Endothelial cell of umbilical vein (primary cell): ENCODE measurements around the gene SLC38A8. TPM values are rescaled to one million over a fixed set of nuclear protein-coding genes. Genes with fewer than 3 reads are reported as not detected.

ENCODE experiments used
- BruUV-seq: library from RNA; stranded (reverse); fragments of 400-500 nt; replicated peaks from 2 replicates; lab custom pipeline; 2021; lab: Mats Ljungman, UMichigan
- CTCF ChIA-PET: fragments of 300-600, 350-600 bp; sonication (Branson Sonifier 250); formaldehyde crosslinking; loops from one replicate; lab custom pipeline; 2021; ENCODE audit warnings: antibody characterized with exemption, inconsistent platforms; lab: Charles Lee
- POLR2A ChIA-PET: fragments of 300-600, 350-600 bp; sonication (Branson Sonifier 250); formaldehyde crosslinking; loops from one replicate; lab custom pipeline; 2021; ENCODE audit warnings: antibody characterized with exemption, inconsistent platforms; lab: Charles Lee
- DNase-seq: peaks from one replicate; pipeline ENCODE4 v3.0.0-alpha.2; 2011; ENCODE audit warnings: low read depth, low spot score
- FAIRE-seq: peaks from 2 replicates; lab custom pipeline; 2011; peaks lifted over from hg19 to GRCh38; lab: Jason Lieb, UNC
- H2AFZ ChIP-seq: 2 replicates; pipeline ENCODE4 v1.6.0; 2012; ENCODE audit warnings: low read depth, low read length, control low read depth, inconsistent platforms
- H3K27ac ChIP-seq: 2 replicates; pipeline ENCODE4 v1.5.1; 2011; ENCODE audit warnings: low read depth, mild to moderate bottlenecking, control low read depth, low read length, moderate library complexity; ENCODE audit not compliant: insufficient read depth
- H3K27me3 ChIP-seq, 2 experiments: 2 replicates each; pipeline versions ENCODE4 v1.6.0 to v1.6.1; 2011; ENCODE audit warnings: low read length in 2 of 2, mixed read lengths in 1 of 2; ENCODE audit not compliant: control insufficient read depth in 2 of 2, insufficient read depth in 2 of 2
- H3K36me3 ChIP-seq, 2 experiments: 2 replicates in 1 of 2; 3 replicates in 1 of 2; pipeline ENCODE4 v1.5.1; 2011; ENCODE audit warnings: low read length in 2 of 2, mild to moderate bottlenecking in 1 of 2, moderate library complexity in 1 of 2; ENCODE audit not compliant: control insufficient read depth in 2 of 2, insufficient read depth in 2 of 2; ENCODE audit errors: extremely low read depth in 1 of 2
- H3K4me1 ChIP-seq: 3 replicates; pipeline ENCODE4 v1.5.1; 2011; ENCODE audit warnings: mild to moderate bottlenecking, low read length; ENCODE audit not compliant: control insufficient read depth, insufficient read depth; ENCODE audit errors: extremely low read depth
- H3K4me2 ChIP-seq: 2 replicates; pipeline ENCODE4 v1.6.1; 2011; ENCODE audit warnings: low read length, control low read depth, mixed read lengths; ENCODE audit not compliant: insufficient read depth
- H3K4me3 ChIP-seq, 3 experiments: fragments of 200-600 bp in 1 of 3; sonication (generic), shearing (Covaris generic) in 1 of 3; replicated peaks in 1 of 3; 2 replicates each; pipeline ENCODE4 v1.5.1; 2011 to 2016; ENCODE audit warnings: control low read depth in 3 of 3, low read length in 3 of 3, mild to moderate bottlenecking in 2 of 3, inconsistent platforms in 1 of 3, low read depth in 1 of 3, moderate library complexity in 1 of 3; ENCODE audit not compliant: insufficient read depth in 1 of 3
- H3K79me2 ChIP-seq: 2 replicates; pipeline ENCODE4 v1.6.0; 2012; ENCODE audit warnings: low read length, inconsistent platforms; ENCODE audit not compliant: control insufficient read depth, insufficient read depth
- H3K9ac ChIP-seq: replicated peaks from 2 replicates; pipeline ENCODE3; 2011; ENCODE audit warnings: low read length, control low read depth; ENCODE audit not compliant: insufficient read depth; ENCODE audit errors: extremely low read depth
- H3K9me1 ChIP-seq: replicated peaks from 3 replicates; pipeline ENCODE4 v1.6.0; 2011; ENCODE audit warnings: mild to moderate bottlenecking, low read length; ENCODE audit not compliant: control insufficient read depth, insufficient read depth; ENCODE audit errors: extremely low read depth
- H3K9me3 ChIP-seq: replicated peaks from 2 replicates; pipeline ENCODE4 v1.5.1; 2012; ENCODE audit warnings: low read length, inconsistent platforms; ENCODE audit not compliant: control insufficient read depth, insufficient read depth
- H4K20me1 ChIP-seq: replicated peaks from 2 replicates; pipeline ENCODE3; 2011; ENCODE audit warnings: mild to moderate bottlenecking, low read length; ENCODE audit not compliant: control insufficient read depth, insufficient read depth; ENCODE audit errors: extremely low read depth
- CTCF ChIP-seq, 2 donors: IDR thresholded peaks; 1 replicate in 1 of 2; 2 replicates in 1 of 2; pipeline ENCODE4 v1.5.1; 2011; ENCODE audit warnings: low read length in 2 of 2, mild to moderate bottlenecking in 2 of 2, moderate library complexity in 2 of 2, control low read depth in 1 of 2, inconsistent platforms in 1 of 2, low read depth in 1 of 2; ENCODE audit not compliant: insufficient read depth in 1 of 2; ENCODE audit errors: extremely low read depth in 1 of 2
- GATA2 ChIP-seq: IDR thresholded peaks from 2 replicates; pipeline ENCODE4 v1.7.0; 2011; ENCODE audit warnings: low read depth, mild to moderate bottlenecking, moderate library complexity, mixed read lengths, low read length; ENCODE audit not compliant: insufficient read length, insufficient read depth
- MAX ChIP-seq: IDR thresholded peaks from 2 replicates; pipeline ENCODE4 v1.6.1; 2011; ENCODE audit not compliant: insufficient read depth, insufficient read length
- POLR2A ChIP-seq: IDR thresholded peaks from 2 replicates; pipeline ENCODE4 v1.6.1; 2012; ENCODE audit warnings: low read depth, mild to moderate bottlenecking, control low read depth, low read length
- POLR2AphosphoS5 ChIP-seq: IDR thresholded peaks from 2 replicates; pipeline ENCODE4 v1.6.1; 2012; ENCODE audit warnings: low read depth, mild to moderate bottlenecking, control low read depth, low read length, moderate library complexity; ENCODE audit not compliant: insufficient read depth
- dilution Hi-C: fragments of 300-500 bp; cut with MboI; formaldehyde crosslinking; loops from one replicate; pipeline ENCODE4 v1.15.0; 2019; ENCODE audit warnings: low sequenced_read_pairs; ENCODE audit not compliant: extremely low pct_ligation_motif_present
- intact Hi-C: fragments of 100-400 bp; cut with micrococcal nuclease; formaldehyde crosslinking; loops from one replicate; pipeline ENCODE4 v1.10.0; 2022
- polyA plus RNA-seq, 4 experiments: library from polyadenylated mRNA; depleted of rRNA in 3 of 4; stranded (reverse) in 3 of 4; unstranded in 1 of 4; fragments of >200 nt; gene quantifications; 2 replicates each; pipeline versions ENCODE4 v1.2.1 to v1.2.3, GENCODE V29; 2011 to 2012; ENCODE audit warnings: missing spikeins in 1 of 4
- total RNA-seq: library from RNA; stranded (reverse); gene quantifications from 2 replicates; pipeline ENCODE4 v1.2.3, GENCODE V29; 2021

The SLC38A8 gene
- total and polyA plus RNA-seq, 2 donors (not counting 3 experiments of a cell fraction or from before 2014, with no cell fraction given): not detected

GRCh38 chr16:84055366-84055765 lies 12.8 kb upstream of the SLC38A8 start:
- FAIRE-seq (no peak), DNase-seq (no peak)
- CTCF ChIA-PET: interaction anchor here (1.1 kb wide), 1 partner anchor 13 kb away, joined by 3 read pairs; the partner anchor contains the start of gene SLC38A8

More at GRCh38 chr16:84055366-84055765, 12.8 kb upstream of the SLC38A8 start:
- Histone ChIP-seq H3K79me2 (no peaks in the 10 kb centered on the region), H3K27me3 (no peaks in the 10 kb centered on the region), H3K9me1 (no peaks in the 10 kb centered on the region), H3K9ac (no peak overlapping the region), H4K20me1 (no peaks in the 10 kb centered on the region), H3K36me3 (peaks cover 6 to 43% of the 10 kb centered on the region in 2 experiments), H3K9me3 (no peaks in the 10 kb centered on the region), H2AFZ (no peak overlapping the region), H3K27ac (no peak overlapping the region), H3K4me2 (no peak overlapping the region), H3K4me1 (no peaks in the 10 kb centered on the region), H3K4me3 (no peak overlapping the region)
- no TSS peak for BruUV-seq
- dilution Hi-C loops (no loop called here), intact Hi-C loops (no loop called here)
- POLR2A ChIA-PET: no interaction called here
- TF ChIP-seq POLR2A (no peak), CTCF (IDR thresholded peaks at IDR 0.05; ENCODE audit: extremely low read depth in 1 of 2, insufficient read depth in 1 of 2, low read depth in 1 of 2, low read length in 2 of 2) (no peak), MAX (no peak), GATA2 (no peak), POLR2AphosphoS5 (no peak)
